B cell (primary cell): ENCODE measurements around the gene BABAM1.

Experiments
- EZH2 ChIP-seq: IDR thresholded peaks from 2 replicates; pipeline ENCODE4 v1.6.1; 2012; ENCODE audit warnings: borderline replicate concordance, low read depth, mild to moderate bottlenecking, moderate library complexity, low read length; ENCODE audit not compliant: insufficient read depth, poor library complexity, severe bottlenecking
- TF ChIP-seq, protein P1 (sequence below): fragments of 200-600 bp; IDR thresholded peaks from one replicate; pipeline ENCODE4 v1.8.0; 2022; ENCODE audit warnings: antibody characterized with exemption, mild to moderate bottlenecking

DNA sequence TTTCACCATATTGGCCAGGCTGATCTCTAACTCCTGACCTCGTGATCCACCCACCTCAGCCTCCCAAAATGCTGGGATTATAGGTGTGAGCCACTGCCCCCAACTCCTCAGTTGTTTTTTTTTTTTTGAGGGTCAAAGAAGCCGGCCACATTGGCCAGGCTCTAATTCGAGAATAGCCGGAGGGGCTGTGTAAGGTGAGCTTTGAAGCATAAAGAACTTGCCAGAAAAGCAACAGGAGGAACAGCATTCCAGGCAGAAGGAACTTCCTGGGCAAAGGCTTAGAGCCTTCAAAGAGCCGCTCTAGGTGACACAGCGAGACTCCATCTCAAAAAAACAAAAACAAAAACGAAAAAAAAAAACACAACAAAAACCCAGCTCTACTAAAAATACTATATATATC lies 1.2 kb upstream of the BABAM1 start:
- TF ChIP-seq, protein P1, sequence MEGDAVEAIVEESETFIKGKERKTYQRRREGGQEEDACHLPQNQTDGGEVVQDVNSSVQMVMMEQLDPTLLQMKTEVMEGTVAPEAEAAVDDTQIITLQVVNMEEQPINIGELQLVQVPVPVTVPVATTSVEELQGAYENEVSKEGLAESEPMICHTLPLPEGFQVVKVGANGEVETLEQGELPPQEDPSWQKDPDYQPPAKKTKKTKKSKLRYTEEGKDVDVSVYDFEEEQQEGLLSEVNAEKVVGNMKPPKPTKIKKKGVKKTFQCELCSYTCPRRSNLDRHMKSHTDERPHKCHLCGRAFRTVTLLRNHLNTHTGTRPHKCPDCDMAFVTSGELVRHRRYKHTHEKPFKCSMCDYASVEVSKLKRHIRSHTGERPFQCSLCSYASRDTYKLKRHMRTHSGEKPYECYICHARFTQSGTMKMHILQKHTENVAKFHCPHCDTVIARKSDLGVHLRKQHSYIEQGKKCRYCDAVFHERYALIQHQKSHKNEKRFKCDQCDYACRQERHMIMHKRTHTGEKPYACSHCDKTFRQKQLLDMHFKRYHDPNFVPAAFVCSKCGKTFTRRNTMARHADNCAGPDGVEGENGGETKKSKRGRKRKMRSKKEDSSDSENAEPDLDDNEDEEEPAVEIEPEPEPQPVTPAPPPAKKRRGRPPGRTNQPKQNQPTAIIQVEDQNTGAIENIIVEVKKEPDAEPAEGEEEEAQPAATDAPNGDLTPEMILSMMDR, result no peak
- no peak for TF ChIP-seq EZH2
